Lower leg skin (tissue), 3 donors: ENCODE data around the gene TWSG1.

ENCODE experiments used
- POLR2A ChIP-seq, 2 donors: fragments of 450-650 bp; IDR thresholded peaks; one replicate each; pipeline ENCODE4 v1.6.1; 2016 to 2017; ENCODE audit warnings: antibody characterized with exemption in 2 of 2, mild to moderate bottlenecking in 1 of 2, moderate library complexity in 1 of 2
- TF ChIP-seq, protein P1 (sequence below), 3 donors: fragments of 450-650 bp; IDR thresholded peaks; one replicate each; pipeline ENCODE4 v1.5.1; 2016; ENCODE audit warnings: antibody characterized with exemption in 3 of 3, mild to moderate bottlenecking in 3 of 3, moderate library complexity in 2 of 3

DNA sequence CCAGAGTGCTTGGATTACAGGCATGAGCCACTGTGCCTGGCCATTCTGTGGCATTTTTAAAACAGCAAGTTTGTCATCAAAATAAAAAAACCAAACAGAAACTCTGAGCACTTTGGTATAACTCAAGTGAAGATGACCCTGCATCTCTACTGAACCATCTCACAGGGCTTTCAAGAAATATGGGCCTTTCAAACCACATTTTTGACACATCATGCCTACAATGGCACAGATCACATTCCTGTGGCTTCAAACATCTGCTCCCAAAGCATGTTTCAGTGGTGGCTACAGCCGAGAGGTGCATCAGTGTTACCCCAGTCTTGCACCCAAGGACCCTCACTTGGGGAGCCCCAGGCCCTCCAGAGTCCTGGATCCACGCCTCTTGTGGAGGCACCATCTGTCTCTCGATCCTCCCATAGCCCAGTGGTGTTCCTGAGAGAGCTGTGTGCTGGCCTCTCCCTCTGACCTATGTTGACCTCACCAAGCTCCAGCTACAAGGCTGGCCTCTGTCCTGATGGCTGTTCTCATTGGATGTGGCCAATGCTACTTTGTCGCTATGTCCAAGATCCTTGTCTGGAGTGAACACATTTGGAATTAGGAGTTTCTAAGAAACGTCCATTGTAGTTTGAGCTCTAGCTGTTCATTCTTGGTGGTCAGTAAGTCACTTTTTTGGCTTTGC lies 85.5 kb downstream of the TWSG1 start:
- TF ChIP-seq POLR2A (IDR thresholded peaks at IDR 0.05), result no peak
- TF ChIP-seq, protein P1, sequence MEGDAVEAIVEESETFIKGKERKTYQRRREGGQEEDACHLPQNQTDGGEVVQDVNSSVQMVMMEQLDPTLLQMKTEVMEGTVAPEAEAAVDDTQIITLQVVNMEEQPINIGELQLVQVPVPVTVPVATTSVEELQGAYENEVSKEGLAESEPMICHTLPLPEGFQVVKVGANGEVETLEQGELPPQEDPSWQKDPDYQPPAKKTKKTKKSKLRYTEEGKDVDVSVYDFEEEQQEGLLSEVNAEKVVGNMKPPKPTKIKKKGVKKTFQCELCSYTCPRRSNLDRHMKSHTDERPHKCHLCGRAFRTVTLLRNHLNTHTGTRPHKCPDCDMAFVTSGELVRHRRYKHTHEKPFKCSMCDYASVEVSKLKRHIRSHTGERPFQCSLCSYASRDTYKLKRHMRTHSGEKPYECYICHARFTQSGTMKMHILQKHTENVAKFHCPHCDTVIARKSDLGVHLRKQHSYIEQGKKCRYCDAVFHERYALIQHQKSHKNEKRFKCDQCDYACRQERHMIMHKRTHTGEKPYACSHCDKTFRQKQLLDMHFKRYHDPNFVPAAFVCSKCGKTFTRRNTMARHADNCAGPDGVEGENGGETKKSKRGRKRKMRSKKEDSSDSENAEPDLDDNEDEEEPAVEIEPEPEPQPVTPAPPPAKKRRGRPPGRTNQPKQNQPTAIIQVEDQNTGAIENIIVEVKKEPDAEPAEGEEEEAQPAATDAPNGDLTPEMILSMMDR (IDR thresholded peaks at IDR 0.05), result no peak
